Loucy (cell line): ENCODE data around the gene PNPLA7.

Experiments used
- EZH2phosphoT487 ChIP-seq: fragments of 200-600 bp; IDR thresholded peaks from 2 replicates; pipeline ENCODE4 v1.6.1; 2018; ENCODE audit warnings: antibody characterized with exemption, mild to moderate bottlenecking, moderate library complexity, borderline replicate concordance
- TF ChIP-seq, protein P1 (sequence below): fragments of 200-600 bp; sonication (generic); conservative IDR thresholded peaks from 2 replicates; pipeline ENCODE4 v1.5.1; 2014; ENCODE audit warnings: mild to moderate bottlenecking, antibody characterized with exemption, low read length

DNA sequence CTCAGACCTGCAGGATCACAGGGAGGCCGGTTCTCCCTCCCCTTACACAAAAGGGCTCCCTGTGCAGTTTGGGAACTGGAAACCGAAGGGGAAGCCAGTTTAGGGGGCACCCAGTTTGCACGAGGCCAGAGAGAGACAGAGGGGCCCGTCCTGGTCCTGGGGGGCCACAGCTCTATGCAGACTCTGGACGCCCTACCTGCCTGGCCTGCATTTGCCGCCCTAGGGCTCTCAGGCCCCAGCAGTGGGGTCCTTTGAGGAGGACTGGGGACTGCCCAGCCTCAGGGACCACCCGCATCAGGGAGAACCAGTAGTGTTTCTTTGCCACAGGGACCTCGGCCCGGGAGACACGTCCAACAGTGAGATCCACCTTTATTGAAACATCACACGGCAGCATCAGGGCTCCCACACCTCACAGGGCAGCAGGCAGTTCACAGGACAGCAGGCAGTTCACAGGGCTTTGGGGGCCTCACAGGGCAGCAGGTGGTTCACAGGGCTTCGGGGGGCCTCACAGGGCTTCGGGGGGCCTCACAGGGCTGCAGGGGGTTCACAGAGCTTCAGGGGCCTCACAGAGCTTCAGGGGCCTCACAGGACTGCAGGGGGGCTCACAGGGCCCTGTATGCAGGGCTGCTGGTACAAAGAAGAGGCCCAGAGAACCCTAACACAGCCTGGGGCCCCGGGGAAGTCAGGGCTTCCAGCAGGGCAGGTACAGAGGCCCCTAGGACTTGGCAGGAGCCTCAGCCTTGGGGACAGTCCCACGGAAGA is 90.4 kb downstream of the PNPLA7 start:
- TF ChIP-seq, protein P1, sequence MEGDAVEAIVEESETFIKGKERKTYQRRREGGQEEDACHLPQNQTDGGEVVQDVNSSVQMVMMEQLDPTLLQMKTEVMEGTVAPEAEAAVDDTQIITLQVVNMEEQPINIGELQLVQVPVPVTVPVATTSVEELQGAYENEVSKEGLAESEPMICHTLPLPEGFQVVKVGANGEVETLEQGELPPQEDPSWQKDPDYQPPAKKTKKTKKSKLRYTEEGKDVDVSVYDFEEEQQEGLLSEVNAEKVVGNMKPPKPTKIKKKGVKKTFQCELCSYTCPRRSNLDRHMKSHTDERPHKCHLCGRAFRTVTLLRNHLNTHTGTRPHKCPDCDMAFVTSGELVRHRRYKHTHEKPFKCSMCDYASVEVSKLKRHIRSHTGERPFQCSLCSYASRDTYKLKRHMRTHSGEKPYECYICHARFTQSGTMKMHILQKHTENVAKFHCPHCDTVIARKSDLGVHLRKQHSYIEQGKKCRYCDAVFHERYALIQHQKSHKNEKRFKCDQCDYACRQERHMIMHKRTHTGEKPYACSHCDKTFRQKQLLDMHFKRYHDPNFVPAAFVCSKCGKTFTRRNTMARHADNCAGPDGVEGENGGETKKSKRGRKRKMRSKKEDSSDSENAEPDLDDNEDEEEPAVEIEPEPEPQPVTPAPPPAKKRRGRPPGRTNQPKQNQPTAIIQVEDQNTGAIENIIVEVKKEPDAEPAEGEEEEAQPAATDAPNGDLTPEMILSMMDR, result no peak
- TF ChIP-seq EZH2phosphoT487, result no peak
